Stimulated activated naive CD8-positive, alpha-beta T cell treated with anti-CD3 and anti-CD28 coated beads, Interleukin-15, Interleukin-2, amounts not matched to agents 100 U/mL and 50 U/mL, for 24 hours (primary cell): ENCODE results near the gene SRI.

ENCODE experiments used
- ATAC-seq: fragments of 150-1000 bp; cut with Tn5 transposase; one replicate; pipeline ENCODE4 v1.10.0; 2021
- DNase-seq: peaks from one replicate; pipeline ENCODE4 v3.0.0; 2021

SRI gene

DNA sequence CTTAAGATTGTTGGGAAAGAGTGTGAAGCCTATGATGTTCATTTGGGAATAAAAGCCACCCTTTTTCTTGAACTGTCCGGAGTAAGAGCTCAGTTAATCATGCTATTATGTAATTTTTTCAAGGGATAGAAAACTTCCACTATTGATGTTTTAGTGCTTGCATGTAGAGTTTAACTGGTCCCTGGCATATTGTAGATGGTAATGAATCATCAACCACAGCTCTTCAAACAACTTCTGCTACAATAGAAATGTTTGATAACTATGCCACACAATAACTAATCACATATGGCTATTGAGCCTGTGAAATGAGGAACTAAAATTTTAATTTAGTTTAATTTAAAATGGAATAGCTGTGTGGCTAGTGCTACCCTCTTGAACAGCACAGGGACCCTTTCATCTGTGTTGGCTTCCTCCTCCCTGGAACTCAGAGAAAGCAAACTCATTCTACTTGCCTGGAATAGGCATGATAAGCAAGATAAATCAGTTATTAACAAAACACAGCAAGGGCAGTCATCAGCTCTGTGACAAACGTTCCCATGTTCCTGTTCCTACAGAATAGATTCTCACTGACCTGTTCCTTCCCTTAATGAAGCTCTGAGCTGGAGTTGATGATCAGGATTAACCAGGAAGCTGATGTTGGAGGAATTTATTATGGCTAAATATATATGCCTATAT is 4.9 kb upstream of the SRI start:
- DNase-seq = no peak
- no peak for ATAC-seq

GRCh38 chr7:88223265-88223664 is 3.4 kb upstream of the SRI start:
- no peak for ATAC-seq
- DNase-seq = no peak

DNA sequence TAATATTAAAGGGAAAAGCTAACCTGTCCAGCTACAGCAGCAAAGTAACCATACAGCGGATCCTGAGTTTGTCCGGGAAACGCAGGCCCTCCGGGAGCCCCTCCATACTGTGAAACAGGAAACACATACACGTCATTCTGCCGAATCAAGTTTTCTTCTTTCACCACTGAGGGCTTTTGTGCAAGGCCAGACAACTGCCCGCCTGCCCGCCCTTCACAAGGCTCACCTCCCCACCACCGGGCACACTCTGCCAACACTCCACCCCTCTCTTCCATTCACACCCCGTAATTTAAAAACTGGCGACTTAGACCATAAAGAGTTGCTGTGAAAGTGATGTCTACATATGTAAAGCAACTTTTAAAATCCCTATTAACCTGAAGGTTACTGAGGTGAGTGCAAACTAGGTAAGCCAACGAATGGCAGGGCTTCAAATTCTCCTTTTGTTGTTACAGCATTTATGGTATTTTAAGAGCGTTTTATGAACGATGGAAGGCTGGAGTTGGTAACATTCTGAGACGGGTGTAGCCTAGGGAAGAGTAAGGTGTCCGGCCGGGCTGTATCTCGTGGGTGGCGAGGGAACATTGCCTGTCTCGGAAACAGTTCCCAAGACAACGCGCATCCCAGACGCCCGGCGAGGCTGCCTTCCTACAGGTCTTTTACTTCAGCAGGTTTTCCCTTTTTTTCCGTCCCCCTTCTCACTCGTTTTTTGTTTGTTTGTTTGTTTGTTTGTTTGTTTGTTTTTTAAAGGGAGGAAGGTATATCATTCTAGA is 817 bp downstream of the SRI start:
- peak; percentile 43 for DNase-seq
- no peak for ATAC-seq

- ATAC-seq = no peak
These were observed 1.5 kb downstream of the SRI start for GRCh38 chr7:88218429-88218745.

DNA sequence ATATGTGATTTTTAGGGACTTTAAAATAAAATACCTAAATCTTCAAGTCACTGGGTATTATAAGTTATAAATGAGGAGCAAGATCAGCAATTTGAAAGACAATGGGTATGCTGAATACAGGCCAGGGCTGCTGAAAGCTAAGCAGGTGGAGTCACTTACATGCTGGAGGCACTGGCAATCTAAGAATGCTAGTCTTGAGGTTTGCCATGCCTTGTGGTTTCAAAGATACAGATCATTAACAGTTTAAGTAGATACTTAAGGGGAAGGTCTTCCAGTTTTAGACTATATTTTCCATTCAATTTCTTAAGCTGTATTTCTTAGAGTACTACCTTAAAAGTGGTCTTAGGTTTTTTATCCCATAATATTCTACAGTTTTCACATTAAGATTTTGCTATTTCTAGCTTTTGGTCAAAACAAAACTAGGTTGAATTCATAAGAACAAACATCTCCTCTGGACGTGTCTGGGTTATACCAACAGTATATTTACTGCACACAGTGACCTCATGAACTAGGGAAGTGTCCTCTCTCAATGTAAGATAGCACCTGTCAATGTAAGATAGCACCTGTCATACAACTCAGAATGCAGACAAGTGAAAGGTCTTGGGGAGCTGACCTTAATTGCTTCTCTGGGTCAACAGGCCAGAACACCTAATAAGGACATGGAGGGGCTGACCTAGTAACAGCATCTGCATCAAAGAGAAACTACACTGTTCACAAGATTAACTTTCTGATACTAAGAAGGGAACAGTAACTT is 2.0 kb downstream of the SRI start:
- peak; percentile 4 for ATAC-seq
- no peak for DNase-seq

More at GRCh38 chr7:88218429-88218745, 1.5 kb downstream of the SRI start:
- DNase-seq = no peak

DNA sequence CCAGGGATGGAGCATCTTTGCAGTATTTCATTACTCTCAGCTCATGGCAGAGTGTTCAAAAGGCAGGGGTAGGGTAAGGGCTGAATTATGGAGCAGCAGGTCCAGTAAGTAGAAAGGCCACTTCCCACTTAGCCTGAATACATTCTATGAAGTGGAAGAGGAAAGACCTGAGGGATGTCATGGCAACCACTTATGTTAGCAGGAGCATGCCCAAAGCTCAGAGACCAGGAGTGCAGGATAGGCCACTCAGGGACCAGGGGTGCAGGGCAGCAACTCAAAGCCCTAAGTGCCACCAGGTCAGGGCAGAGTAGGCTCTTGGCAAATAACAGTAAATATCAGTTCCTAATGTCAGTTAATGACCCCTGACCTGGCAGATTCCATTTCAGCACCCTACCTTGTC is 3.6 kb downstream of the SRI start:
- DNase-seq = no peak
- no peak for ATAC-seq

DNA sequence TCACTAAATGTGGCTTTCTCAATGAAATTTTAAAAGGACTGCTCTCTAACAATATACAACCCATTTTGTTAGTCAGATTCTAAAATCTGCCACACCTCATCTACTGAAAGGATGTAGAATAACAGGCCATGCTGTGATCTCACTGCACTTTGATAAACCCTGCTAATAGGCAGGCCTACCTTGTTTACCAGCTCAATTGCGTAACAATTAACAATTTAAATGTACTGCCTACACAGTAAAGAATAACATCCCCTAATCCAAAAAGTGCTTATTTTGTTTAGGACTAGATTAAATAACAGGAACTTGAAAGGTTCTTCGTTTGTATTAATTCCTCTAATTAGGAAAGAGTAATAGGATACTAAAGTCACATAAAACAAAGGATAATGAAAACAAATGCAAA is 4.5 kb downstream of the SRI start:
- ATAC-seq (no peak), DNase-seq (no peak)

GRCh38 chr7:88214456-88214855 is 5.4 kb downstream of the SRI start:
- ATAC-seq (no peak), DNase-seq (no peak)

- no peak for DNase-seq
- ATAC-seq = no peak
These were observed 6.9 kb downstream of the SRI start for GRCh38 chr7:88212918-88213317.

DNA sequence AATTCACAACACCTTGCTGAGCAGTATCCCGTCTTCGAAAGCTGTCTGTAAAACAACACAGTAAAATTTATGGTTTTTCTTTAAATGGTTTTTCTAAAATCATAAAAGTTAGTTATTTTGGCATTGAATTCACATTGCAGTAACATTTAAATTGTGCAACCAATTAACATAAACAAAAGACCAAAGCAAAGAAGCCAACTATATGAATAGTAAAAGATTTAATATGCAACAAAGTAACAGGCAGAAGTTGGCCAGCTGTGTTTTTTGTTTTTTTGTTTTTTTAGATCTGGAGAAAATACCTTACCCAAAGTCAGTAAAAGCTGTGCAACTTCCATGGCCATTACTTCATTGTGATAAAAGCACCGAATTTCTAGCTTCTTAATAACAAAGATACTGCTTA is 11.3 kb downstream of the SRI start:
- ATAC-seq (no peak), DNase-seq (no peak)

- no peak for DNase-seq
- no peak for ATAC-seq
These were observed 13.6 kb downstream of the SRI start for GRCh38 chr7:88206254-88206653.

DNA sequence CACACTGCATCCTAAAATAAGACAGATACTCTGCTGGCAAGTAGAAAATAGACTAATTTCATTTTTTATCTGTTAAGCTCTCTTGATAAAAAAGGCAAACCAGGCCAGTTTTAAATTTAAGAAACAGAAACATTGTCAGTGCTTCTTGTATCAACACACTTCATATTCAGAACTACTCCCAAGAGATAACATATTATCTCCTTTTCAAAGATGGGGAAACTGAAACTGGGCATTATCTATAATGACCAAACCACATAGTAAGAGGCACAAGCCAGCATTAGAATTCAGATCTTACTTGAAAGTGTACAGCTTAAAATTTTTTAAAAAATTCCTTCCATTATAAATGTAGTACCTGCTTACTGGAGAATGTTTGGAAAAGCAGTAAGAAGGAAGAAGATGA is 14.7 kb downstream of the SRI start:
- DNase-seq (no peak), ATAC-seq (no peak)

DNA sequence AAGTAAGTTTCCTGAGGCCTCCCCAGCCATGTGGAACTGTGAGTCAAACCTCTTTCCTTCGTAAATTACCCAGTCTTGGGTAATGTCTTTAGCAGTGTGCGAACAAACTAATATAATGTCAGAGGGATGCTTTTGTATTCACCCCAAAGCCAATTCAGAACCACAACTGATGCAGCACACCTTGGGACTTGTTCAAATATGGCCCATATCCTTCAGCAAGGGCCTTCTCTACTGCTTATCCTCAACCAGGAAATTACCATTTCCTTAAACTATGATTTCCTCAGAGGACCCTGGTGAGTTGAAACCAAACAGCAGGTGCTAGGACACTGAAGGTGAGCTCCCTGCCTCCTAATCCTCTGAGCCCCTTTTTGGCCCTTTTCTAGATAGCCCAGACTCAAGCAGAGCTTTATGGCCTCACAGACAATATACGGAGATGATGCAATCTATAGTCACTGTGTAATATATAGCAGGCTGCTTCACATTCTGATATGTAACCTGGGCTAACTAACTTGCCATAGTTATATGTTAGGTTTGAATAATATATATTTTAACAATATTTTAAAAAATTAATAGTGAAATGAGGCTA is 15.2 kb downstream of the SRI start:
- no peak for ATAC-seq

GRCh38 chr7:88203401-88203800 is 16.4 kb downstream of the SRI start:
- no peak for DNase-seq
- ATAC-seq = no peak

More for the DNA sequence above, 15.2 kb downstream of the SRI start:
- DNase-seq = no peak

- ATAC-seq (no peak), DNase-seq (no peak)
These were observed 17.0 kb downstream of the SRI start for GRCh38 chr7:88202799-88203198.

DNA sequence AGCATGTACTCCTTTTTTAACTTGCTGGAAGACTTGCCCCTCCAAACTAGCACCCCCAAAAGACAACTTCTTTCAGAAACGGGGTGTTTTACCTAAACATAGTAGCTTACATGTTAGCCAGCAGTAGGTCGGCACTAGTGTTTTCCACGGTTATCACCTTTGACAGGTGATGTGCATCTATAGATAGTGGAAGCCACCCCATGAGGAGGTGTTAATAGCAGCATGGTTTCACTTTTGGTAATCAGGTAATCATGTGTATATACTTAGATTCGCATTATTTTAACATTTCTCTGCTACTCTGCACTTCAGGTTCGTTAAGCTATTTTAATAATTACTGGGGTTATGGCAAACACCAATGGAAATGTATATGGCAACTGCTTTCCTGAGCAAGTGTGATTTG is 17.6 kb downstream of the SRI start:
- no peak for DNase-seq
- ATAC-seq = no peak

DNA sequence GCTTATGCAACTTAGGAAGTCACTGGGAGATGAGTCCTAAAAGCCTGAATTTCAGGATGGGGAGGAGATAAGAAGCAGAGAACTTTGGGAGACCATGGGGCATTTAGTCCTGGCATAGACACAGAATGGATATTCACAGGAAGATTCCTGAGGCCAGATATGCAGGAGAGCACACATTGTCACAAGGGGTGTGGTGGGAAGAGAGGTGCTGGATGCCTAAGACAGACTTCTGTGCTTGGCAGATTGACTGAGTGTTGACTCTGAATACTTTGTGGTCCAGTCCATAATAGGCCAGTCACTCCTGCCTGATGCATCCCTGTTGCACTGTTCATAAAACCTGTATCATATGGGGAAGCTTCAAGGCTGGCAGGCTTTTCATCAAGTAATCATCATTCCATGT is 18.5 kb downstream of the SRI start:
- ATAC-seq = no peak
- no peak for DNase-seq

DNA sequence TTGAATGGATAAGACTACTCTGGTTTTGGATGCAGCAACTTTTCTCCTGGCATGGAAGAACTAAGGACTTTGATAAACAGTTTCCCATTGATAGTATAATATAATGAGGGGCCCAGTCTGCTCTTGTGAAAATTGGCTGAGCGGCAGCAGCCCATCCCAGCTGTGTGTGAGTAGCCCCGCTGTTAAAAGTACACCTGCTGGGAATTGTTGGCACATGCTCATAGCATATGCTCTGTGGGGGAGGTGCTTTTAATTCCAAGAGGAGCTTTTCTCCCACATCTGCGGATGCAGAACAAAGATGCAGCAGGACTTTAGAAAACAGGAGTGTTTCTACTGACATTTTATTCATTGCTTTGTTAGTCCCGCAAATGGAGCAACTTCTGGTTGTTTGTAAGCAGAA is 19.0 kb downstream of the SRI start:
- ATAC-seq (no peak), DNase-seq (no peak)

DNA sequence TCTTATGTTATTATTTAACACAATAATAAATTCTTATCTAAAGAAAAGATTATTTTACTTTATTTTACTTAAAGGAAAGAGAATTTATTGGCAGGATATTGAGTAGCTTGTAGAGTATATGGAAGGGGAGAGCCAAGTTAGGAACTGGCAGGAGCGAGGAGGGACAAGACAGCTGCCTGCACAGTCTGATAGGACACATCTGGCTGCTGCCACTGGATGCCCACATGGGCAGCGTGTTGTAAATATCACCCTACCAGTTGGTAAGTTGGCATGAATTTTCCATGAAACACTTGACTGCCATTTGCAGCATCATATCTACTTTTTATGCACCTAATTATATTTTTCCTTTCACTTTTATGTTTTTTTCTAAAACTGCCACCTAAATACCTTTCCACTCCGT is 19.6 kb downstream of the SRI start:
- DNase-seq (no peak), ATAC-seq (no peak)

- DNase-seq (no peak), ATAC-seq (no peak)
These were observed 27.9 kb downstream of the SRI start for GRCh38 chr7:88191911-88192310.

GRCh38 chr7:88185650-88186049 is 34.2 kb downstream of the SRI start:
- ATAC-seq = no peak
- DNase-seq = no peak

GRCh38 chr7:88184848-88185304 is 35.0 kb downstream of the SRI start:
- DNase-seq (peak; percentile 12), ATAC-seq (peak; percentile 73)

DNA sequence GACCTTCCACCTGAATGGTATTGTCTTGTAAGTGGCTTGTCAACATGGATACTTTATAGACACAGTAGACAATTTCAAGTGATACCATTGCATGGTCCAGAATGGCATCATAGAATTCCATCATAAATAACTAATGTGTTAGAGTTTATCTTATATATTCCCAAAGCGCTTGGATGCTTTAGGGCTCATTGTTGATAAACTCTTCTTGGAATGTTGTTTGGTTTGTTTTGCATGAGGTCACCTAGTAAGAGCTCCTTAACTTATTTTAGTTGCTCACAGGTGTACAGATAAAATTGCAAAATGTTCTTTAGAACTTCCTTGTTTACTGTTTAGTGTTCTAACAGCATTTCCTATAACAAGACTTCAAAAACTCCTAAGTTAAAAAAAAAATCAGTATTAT is 36.8 kb downstream of the SRI start:
- DNase-seq = no peak
- no peak for ATAC-seq
